ENCODE measurements around the gene C16orf89.
"Not testable (repeated sequence)": the region's sequence is repeated elsewhere in the genome, so short reads cannot be mapped to it uniquely, and the experiment has no call there.

GRCh38 chr16:5096437-5097060, 30.8 kb upstream of the C16orf89 start:
- not testable (repeated sequence) for TF ChIP-seq ESRRA (IDR thresholded peaks at IDR 0.05; ENCODE audit: low read length); ZNF207 (IDR thresholded peaks at IDR 0.05; ENCODE audit: borderline replicate concordance); CTCF (IDR thresholded peaks at IDR 0.05 in 2 of 3, conservative IDR thresholded peaks at IDR 0.05 in 1 of 3; ENCODE audit: control insufficient read depth in 2 of 3, extremely low read depth in 1 of 3, insufficient read depth in 1 of 3, low read depth in 3 of 3, low read length in 3 of 3); RFX5 (IDR thresholded peaks at IDR 0.05; ENCODE audit: low read depth, low read length); POLR2A (IDR thresholded peaks at IDR 0.05; ENCODE audit: low read depth, low read length); ELK1 (IDR thresholded peaks at IDR 0.05; ENCODE audit: low read depth, low read length); POLR2AphosphoS5 (IDR thresholded peaks at IDR 0.05; ENCODE audit: low read length)

All from GM12878 (cell line).